OCI-LY3 (cell line): Measurements from ENCODE around the gene MIDN.

ENCODE experiments used
- CTCF ChIP-seq: fragments of 200-600, 300-600 bp; sonication (generic); IDR thresholded peaks from 2 replicates; pipeline ENCODE4 v1.5.1; 2014; ENCODE audit warnings: antibody characterized with exemption, low read length, low read depth
- EZH2phosphoT487 ChIP-seq: fragments of 200-600 bp; shearing (Covaris generic); IDR thresholded peaks from 2 replicates; pipeline ENCODE4 v1.6.1; 2018; ENCODE audit warnings: antibody characterized with exemption, mixed run types, low read depth

DNA sequence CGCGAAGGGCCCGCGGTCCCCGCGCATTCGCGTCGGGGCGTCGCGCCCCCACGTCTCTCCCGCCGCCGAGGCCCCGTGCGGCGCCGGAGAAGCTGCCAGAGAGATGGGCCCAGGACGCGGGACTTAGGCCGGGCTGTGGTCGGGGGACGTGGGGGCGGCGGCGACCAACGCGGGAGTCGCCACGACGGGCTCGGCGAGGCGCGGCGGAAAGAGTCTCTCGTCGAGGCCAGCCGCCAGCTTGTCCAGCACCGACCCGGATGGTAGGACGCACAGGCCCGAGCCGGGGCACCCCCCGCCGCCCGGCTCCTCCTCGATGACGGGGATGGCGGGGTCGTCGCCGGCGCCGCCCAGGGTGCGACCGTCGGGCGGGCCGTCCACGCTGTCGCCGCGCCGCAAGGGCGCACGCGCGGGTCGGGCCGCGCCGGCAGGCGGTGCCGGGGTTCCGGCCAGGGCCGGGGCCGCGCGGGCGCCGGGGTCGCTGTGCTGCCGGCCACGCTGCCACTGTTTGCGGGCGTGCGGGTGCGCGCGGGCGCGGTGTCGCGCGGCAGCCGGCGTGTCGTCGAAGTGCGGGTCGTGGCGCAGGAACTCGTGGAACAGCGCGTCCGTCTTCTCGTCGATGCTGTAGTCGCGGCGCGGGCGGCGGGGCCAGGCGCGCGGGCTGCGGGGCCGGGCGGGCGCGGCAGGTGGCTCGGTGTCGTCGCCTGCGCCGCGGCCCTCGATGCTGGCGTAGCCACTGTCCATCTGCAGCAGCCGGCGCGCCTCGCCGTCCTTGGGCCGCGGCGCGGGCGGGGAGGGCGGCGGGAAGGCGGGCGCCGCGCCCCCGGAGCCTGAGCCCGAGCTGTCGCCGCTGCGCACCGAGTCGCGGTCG, 19.1 kb upstream of the MIDN start:
- TF ChIP-seq CTCF (no peak), EZH2phosphoT487 (no peak)
